ENCODE measurements around the gene SNTG2.

Gene SNTG2

DNA sequence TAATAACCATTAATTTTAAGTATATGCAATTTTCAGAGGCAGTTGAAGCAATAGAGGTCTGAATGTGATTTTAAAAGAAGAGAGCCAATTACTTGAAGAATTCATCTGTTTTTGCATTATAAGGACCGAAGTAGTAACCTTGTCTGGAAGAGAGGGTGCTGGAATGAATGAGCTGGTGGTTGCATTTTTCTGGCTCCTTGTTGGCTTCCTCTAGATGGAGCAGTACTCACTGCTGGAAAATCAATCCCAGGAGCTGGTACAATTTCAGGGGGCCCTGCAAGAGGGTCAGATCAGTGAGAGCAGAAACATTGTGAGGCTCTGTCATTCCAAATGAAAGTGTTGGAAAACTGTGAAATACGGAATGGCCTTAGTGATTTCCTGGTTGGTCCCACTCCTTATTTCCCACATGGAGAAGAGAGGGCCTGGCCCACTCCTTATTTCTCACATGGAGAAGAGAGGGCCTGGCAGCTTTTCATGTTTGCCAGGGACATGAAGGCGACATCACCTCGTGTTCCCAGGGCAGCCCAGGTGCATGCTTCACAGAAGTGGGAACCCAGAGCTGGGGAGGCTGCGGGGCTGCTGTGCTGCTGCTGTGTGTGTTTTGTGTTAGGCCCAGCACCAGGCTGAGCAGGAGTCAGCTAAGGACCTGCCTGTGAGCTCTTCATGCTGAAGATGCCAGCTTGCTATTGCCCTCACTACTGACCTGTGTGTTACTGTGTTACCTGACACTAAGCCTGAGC is 197.4 kb downstream of the SNTG2 start:
- no peaks in the 10 kb centered on the region for H3K9me3 ChIP-seq (ENCODE audit: control insufficient read depth in 2 of 2, low read length in 2 of 2)
- no peak overlapping the region for H3K9ac ChIP-seq (ENCODE audit: low read depth in 1 of 2, low read length in 2 of 2)
- no peaks in the 10 kb centered on the region for H3K4me1 ChIP-seq (ENCODE audit: control insufficient read depth in 2 of 2, insufficient read depth in 2 of 2, low read length in 2 of 2)
- H3K27ac ChIP-seq (ENCODE audit: low read depth in 2 of 2, low read length in 2 of 2) = no peak overlapping the region
- H3K36me3 ChIP-seq (ENCODE audit: control insufficient read depth in 2 of 2, insufficient read depth in 2 of 2, low read length in 2 of 2) = no peaks in the 10 kb centered on the region
- H3K27me3 ChIP-seq (ENCODE audit: control insufficient read depth in 2 of 2, insufficient read depth in 2 of 2, low read length in 2 of 2) = no peaks in the 10 kb centered on the region
- no peak overlapping the region for H3K4me3 ChIP-seq (ENCODE audit: low read length in 2 of 2)

GRCh38 chr2:1150724-1151511 is 200.3 kb downstream of the SNTG2 start:
- H3K4me1 ChIP-seq (ENCODE audit: control insufficient read depth in 2 of 2, insufficient read depth in 2 of 2, low read length in 2 of 2) = no peaks in the 10 kb centered on the region
- H3K9me3 ChIP-seq (ENCODE audit: control insufficient read depth in 2 of 2, low read length in 2 of 2) = no peaks in the 10 kb centered on the region
- H3K4me3 ChIP-seq (ENCODE audit: low read length in 2 of 2) = no peak overlapping the region
- no peak overlapping the region for H3K9ac ChIP-seq (ENCODE audit: low read depth in 1 of 2, low read length in 2 of 2)
- H3K27me3 ChIP-seq (ENCODE audit: control insufficient read depth in 2 of 2, insufficient read depth in 2 of 2, low read length in 2 of 2) = peaks cover 0 to 1% of the 10 kb centered on the region in 2 donors
- H3K27ac ChIP-seq (ENCODE audit: low read depth in 2 of 2, low read length in 2 of 2) = no peak overlapping the region
- no peaks in the 10 kb centered on the region for H3K36me3 ChIP-seq (ENCODE audit: control insufficient read depth in 2 of 2, insufficient read depth in 2 of 2, low read length in 2 of 2)

DNA sequence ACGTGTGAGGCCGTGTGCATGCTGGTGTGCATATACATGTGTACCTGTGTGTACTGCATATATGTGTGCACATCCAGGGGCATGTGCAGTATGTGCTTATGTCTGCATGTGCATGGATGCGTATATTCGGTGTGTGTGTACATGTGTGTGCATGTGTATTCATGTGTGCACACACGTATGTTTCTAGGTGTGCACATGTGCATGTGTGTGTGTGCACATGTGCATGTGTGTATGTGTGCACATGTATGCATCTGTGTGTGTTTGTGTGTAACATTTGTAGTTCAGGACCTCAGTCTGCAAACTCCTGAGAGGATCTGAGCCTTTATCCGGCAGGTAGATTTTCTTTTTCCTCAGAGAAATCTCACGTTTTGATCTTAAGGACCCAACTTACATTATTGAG is 201.7 kb downstream of the SNTG2 start:
- Histone ChIP-seq H3K27me3 (ENCODE audit: control insufficient read depth in 2 of 2, insufficient read depth in 2 of 2, low read length in 2 of 2) (peaks cover 0 to 2% of the 10 kb centered on the region in 2 donors), H3K4me1 (ENCODE audit: control insufficient read depth in 2 of 2, insufficient read depth in 2 of 2, low read length in 2 of 2) (no peaks in the 10 kb centered on the region), H3K9ac (ENCODE audit: low read depth in 1 of 2, low read length in 2 of 2) (no peak overlapping the region), H3K36me3 (ENCODE audit: control insufficient read depth in 2 of 2, insufficient read depth in 2 of 2, low read length in 2 of 2) (no peaks in the 10 kb centered on the region), H3K4me3 (ENCODE audit: low read length in 2 of 2) (no peak overlapping the region), H3K27ac (ENCODE audit: low read depth in 2 of 2, low read length in 2 of 2) (no peak overlapping the region), H3K9me3 (ENCODE audit: control insufficient read depth in 2 of 2, low read length in 2 of 2) (no peaks in the 10 kb centered on the region)

DNA sequence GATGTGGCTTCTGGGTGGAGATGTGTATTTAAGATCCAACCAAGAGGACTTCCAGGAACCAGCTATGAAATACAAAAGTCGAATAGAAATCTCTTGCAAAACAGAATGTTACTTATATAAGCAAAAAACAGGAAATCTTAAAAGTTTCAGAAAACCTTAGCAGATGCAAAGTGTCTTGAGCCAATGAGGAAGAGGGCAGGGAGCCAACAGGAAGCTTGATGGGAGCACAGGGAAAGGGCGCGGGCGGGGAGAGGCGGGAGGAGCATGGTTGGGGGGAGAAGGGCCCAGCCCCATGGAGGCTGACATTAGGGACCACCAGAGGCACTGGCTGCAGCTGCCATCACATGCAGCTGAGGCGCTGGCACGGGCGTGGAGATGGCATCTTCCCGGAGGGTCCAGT is 203.3 kb downstream of the SNTG2 start:
- H3K4me3 ChIP-seq (ENCODE audit: low read length in 2 of 2) = no peak overlapping the region
- H3K27me3 ChIP-seq (ENCODE audit: control insufficient read depth in 2 of 2, insufficient read depth in 2 of 2, low read length in 2 of 2) = peaks cover 0 to 2% of the 10 kb centered on the region in 2 donors
- no peak overlapping the region for H3K9ac ChIP-seq (ENCODE audit: low read depth in 1 of 2, low read length in 2 of 2)
- H3K9me3 ChIP-seq (ENCODE audit: control insufficient read depth in 2 of 2, low read length in 2 of 2) = no peaks in the 10 kb centered on the region
- no peaks in the 10 kb centered on the region for H3K36me3 ChIP-seq (ENCODE audit: control insufficient read depth in 2 of 2, insufficient read depth in 2 of 2, low read length in 2 of 2)
- no peak overlapping the region for H3K27ac ChIP-seq (ENCODE audit: low read depth in 2 of 2, low read length in 2 of 2)
- H3K4me1 ChIP-seq (ENCODE audit: control insufficient read depth in 2 of 2, insufficient read depth in 2 of 2, low read length in 2 of 2) = no peaks in the 10 kb centered on the region

DNA sequence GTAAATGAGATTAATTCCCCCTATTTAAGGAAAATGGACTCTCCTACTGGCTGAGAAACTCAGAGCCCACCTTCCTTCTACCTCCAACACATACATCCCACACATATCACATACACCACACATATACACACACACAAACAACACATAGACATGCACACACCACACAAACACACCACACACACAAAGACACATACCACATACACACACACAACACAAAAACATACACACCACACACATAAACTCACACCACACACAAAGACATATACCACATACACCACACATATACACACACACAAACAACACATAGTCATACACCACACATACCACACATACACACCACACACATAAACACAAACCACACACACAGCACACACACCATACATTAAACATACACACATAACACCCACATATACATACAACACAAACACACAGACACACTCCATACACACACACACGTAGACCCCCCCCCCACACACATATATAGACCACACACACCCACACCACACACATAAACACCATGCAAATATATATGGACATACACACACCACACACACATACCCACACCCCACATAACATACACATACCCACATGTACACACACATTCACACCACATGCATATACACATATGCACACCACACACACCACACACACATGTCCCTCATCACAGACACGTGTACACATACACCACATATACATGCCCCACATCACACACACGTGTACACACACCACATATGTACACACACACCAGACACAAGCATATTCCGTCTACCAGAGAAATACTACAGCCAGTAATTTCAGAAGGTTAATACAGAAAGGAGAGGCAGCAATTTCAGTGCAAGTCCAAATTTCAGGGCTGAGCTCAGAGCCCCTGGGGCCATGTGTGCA is 204.3 kb downstream of the SNTG2 start:
- Histone ChIP-seq H3K27me3 (ENCODE audit: control insufficient read depth in 2 of 2, insufficient read depth in 2 of 2, low read length in 2 of 2) (peaks cover 0 to 2% of the 10 kb centered on the region in 2 donors), H3K4me1 (ENCODE audit: control insufficient read depth in 2 of 2, insufficient read depth in 2 of 2, low read length in 2 of 2) (no peaks in the 10 kb centered on the region)

DNA sequence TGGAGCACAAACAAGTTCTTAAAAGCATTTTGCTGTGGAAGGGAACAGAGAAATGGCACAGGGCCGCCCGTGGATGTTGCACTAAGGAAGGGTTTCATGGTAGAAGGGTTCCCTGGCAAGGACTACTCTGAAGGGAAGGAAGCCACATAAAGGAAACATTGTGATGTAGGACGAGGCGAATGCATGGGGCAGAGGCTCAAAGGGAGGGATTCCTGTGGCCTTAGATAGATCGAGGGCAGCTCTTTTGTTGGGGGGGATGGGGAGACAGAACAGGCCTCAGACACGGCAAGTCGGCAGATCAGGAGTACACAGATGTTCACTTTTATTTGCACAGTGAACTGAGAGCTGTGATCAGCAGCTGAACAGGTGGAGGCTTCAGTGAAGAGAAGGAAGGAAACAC is 205.4 kb downstream of the SNTG2 start:
- H3K4me1 ChIP-seq (ENCODE audit: control insufficient read depth in 2 of 2, insufficient read depth in 2 of 2, low read length in 2 of 2) = no peaks in the 10 kb centered on the region

More for the DNA sequence above, 204.3 kb downstream of the SNTG2 start:
- no peaks in the 10 kb centered on the region for H3K9me3 ChIP-seq (ENCODE audit: control insufficient read depth in 2 of 2, low read length in 2 of 2)
- no peak overlapping the region for H3K9ac ChIP-seq (ENCODE audit: low read depth in 1 of 2, low read length in 2 of 2)
- H3K4me3 ChIP-seq (ENCODE audit: low read length in 2 of 2) = no peak overlapping the region
- H3K36me3 ChIP-seq (ENCODE audit: control insufficient read depth in 2 of 2, insufficient read depth in 2 of 2, low read length in 2 of 2) = no peaks in the 10 kb centered on the region
- H3K27ac ChIP-seq (ENCODE audit: low read depth in 2 of 2, low read length in 2 of 2) = no peak overlapping the region

DNA sequence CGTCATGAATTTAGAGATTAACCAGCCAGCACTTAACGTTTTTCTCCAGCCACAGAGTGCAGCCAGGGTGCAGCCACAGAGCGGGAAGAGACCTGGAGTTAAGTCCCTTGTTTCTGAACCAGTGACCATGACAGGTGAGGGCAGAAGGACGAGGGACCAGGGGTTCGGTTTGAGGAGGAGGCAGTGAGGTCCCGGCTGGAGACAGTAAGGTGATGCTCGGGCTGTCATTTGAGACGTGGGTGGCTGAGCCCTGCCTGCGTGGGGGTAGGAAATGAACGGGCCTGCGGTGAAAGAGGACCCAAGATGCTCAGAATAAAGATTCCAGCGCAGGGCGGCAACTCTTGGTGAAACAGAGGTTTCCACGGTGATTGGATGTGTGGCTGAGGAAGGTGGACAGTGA is 205.9 kb downstream of the SNTG2 start:
- Histone ChIP-seq H3K4me3 (ENCODE audit: low read length in 2 of 2) (no peak overlapping the region), H3K36me3 (ENCODE audit: control insufficient read depth in 2 of 2, insufficient read depth in 2 of 2, low read length in 2 of 2) (no peaks in the 10 kb centered on the region), H3K9me3 (ENCODE audit: control insufficient read depth in 2 of 2, low read length in 2 of 2) (no peaks in the 10 kb centered on the region), H3K27ac (ENCODE audit: low read depth in 2 of 2, low read length in 2 of 2) (no peak overlapping the region), H3K9ac (ENCODE audit: low read depth in 1 of 2, low read length in 2 of 2) (no peak overlapping the region), H3K27me3 (ENCODE audit: control insufficient read depth in 2 of 2, insufficient read depth in 2 of 2, low read length in 2 of 2) (peaks cover 0 to 2% of the 10 kb centered on the region in 2 donors), H3K4me1 (ENCODE audit: control insufficient read depth in 2 of 2, insufficient read depth in 2 of 2, low read length in 2 of 2) (no peaks in the 10 kb centered on the region)

More for the DNA sequence above, 205.4 kb downstream of the SNTG2 start:
- Histone ChIP-seq H3K27me3 (ENCODE audit: control insufficient read depth in 2 of 2, insufficient read depth in 2 of 2, low read length in 2 of 2) (peaks cover 0 to 2% of the 10 kb centered on the region in 2 donors), H3K36me3 (ENCODE audit: control insufficient read depth in 2 of 2, insufficient read depth in 2 of 2, low read length in 2 of 2) (no peaks in the 10 kb centered on the region), H3K9me3 (ENCODE audit: control insufficient read depth in 2 of 2, low read length in 2 of 2) (no peaks in the 10 kb centered on the region), H3K4me3 (ENCODE audit: low read length in 2 of 2) (no peak overlapping the region), H3K27ac (ENCODE audit: low read depth in 2 of 2, low read length in 2 of 2) (no peak overlapping the region), H3K9ac (ENCODE audit: low read depth in 1 of 2, low read length in 2 of 2) (no peak overlapping the region)

DNA sequence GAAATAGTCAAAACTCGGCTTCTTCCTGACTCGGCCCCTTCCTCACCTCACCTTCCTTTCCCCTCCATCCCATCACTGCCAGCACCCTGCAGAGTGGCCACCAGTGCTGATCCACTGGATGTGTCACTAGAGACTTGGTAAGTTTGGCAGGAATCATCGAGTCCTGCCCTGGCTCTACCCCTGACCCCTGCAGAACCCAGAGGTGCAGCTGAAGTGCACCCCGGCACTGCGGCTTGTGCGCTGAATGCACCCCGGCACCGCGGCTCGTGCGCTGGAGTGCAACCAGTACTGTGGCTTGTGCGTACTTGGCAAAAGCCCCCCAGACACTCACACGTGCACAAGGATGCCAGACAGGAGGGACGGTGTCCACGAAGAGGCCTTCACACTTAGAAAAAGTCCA is 206.5 kb downstream of the SNTG2 start:
- H3K27me3 ChIP-seq (ENCODE audit: control insufficient read depth in 2 of 2, insufficient read depth in 2 of 2, low read length in 2 of 2) = peaks cover 0 to 2% of the 10 kb centered on the region in 2 donors
- no peak overlapping the region for H3K27ac ChIP-seq (ENCODE audit: low read depth in 2 of 2, low read length in 2 of 2)
- no peak overlapping the region for H3K9ac ChIP-seq (ENCODE audit: low read depth in 1 of 2, low read length in 2 of 2)
- H3K4me1 ChIP-seq (ENCODE audit: control insufficient read depth in 2 of 2, insufficient read depth in 2 of 2, low read length in 2 of 2) = no peaks in the 10 kb centered on the region
- H3K36me3 ChIP-seq (ENCODE audit: control insufficient read depth in 2 of 2, insufficient read depth in 2 of 2, low read length in 2 of 2) = no peaks in the 10 kb centered on the region
- no peak overlapping the region for H3K4me3 ChIP-seq (ENCODE audit: low read length in 2 of 2)
- no peaks in the 10 kb centered on the region for H3K9me3 ChIP-seq (ENCODE audit: control insufficient read depth in 2 of 2, low read length in 2 of 2)

DNA sequence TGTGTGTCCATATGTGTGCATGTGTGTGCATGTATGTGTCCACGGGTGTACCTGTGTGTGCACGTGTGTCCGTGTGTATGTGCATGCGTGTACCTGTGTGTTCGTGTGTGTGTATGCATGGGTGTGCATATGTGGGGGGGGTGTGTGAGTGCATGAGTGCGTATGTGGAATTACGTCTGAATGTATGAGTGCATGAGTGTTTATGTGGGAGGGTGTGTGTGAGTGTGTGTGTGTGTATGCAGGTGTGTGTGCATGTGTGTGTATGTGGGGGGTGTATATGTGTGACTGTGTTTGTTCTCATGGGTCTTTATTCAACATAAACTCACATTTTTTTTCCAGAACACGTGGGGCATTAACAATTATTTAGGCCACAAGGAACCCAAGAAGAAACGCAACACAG is 208.4 kb downstream of the SNTG2 start:
- Histone ChIP-seq H3K9ac (ENCODE audit: low read depth in 1 of 2, low read length in 2 of 2) (no peak overlapping the region), H3K27me3 (ENCODE audit: control insufficient read depth in 2 of 2, insufficient read depth in 2 of 2, low read length in 2 of 2) (peaks cover 0 to 2% of the 10 kb centered on the region in 2 donors), H3K27ac (ENCODE audit: low read depth in 2 of 2, low read length in 2 of 2) (no peak overlapping the region), H3K4me1 (ENCODE audit: control insufficient read depth in 2 of 2, insufficient read depth in 2 of 2, low read length in 2 of 2) (no peaks in the 10 kb centered on the region), H3K4me3 (ENCODE audit: low read length in 2 of 2) (no peak overlapping the region), H3K9me3 (ENCODE audit: control insufficient read depth in 2 of 2, low read length in 2 of 2) (no peaks in the 10 kb centered on the region), H3K36me3 (ENCODE audit: control insufficient read depth in 2 of 2, insufficient read depth in 2 of 2, low read length in 2 of 2) (no peaks in the 10 kb centered on the region)

- Histone ChIP-seq H3K27ac (ENCODE audit: low read depth in 2 of 2, low read length in 2 of 2) (no peak overlapping the region), H3K4me1 (ENCODE audit: control insufficient read depth in 2 of 2, insufficient read depth in 2 of 2, low read length in 2 of 2) (no peaks in the 10 kb centered on the region), H3K4me3 (ENCODE audit: low read length in 2 of 2) (no peak overlapping the region), H3K9me3 (ENCODE audit: control insufficient read depth in 2 of 2, low read length in 2 of 2) (no peaks in the 10 kb centered on the region), H3K27me3 (ENCODE audit: control insufficient read depth in 2 of 2, insufficient read depth in 2 of 2, low read length in 2 of 2) (no peaks in the 10 kb centered on the region), H3K36me3 (ENCODE audit: control insufficient read depth in 2 of 2, insufficient read depth in 2 of 2, low read length in 2 of 2) (no peaks in the 10 kb centered on the region), H3K9ac (ENCODE audit: low read depth in 1 of 2, low read length in 2 of 2) (no peak overlapping the region)
These were observed 211.6 kb downstream of the SNTG2 start for GRCh38 chr2:1162246-1162645.
